ENCODE data around the gene RPTOR. TPM values are rescaled to one million over a fixed set of nuclear protein-coding genes. Genes with fewer than 3 reads are reported as not detected.

RPTOR gene
- total and polyA plus RNA-seq, 12 donors: 7.9 to 30.3 (median 25.6) TPM

DNA sequence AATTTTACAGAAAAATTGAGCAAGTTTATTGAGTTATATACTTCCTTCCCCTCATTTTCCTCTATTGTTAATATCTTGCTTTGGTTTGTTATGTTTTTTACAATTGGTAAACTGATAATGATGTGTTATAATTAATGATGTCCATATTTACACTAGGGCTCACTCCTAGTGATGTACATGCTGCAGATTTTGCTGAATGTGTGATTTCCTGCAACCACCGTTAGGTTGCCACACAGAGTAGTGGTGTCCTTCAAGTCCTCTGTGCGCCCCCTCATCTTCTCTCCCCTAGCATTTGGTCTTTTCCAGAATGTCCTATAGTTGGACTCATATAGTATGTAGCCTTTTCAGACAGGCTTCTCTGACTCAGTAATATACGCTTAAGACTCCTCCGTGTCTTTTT lies 167.5 kb downstream of the RPTOR start:
- H3K27me3 ChIP-seq: no peaks in the 10 kb centered on the region
- intact Hi-C loops (cut with DNase I): no loop called here
- no peak for DNase-seq
- peaks cover 0 to 19% (median 0%) of the 10 kb centered on the region in 9 donors for H3K36me3 ChIP-seq
- H3K4me1 ChIP-seq: peaks cover 0 to 4% (median 0%) of the 10 kb centered on the region in 9 donors
- ATAC-seq: no peak
- H3K27ac ChIP-seq: no peak overlapping the region
- H3K9me3 ChIP-seq: peaks cover 0 to 9% (median 0%) of the 10 kb centered on the region in 11 donors
- H3K4me3 ChIP-seq: no peak overlapping the region
- TF ChIP-seq, protein P1, sequence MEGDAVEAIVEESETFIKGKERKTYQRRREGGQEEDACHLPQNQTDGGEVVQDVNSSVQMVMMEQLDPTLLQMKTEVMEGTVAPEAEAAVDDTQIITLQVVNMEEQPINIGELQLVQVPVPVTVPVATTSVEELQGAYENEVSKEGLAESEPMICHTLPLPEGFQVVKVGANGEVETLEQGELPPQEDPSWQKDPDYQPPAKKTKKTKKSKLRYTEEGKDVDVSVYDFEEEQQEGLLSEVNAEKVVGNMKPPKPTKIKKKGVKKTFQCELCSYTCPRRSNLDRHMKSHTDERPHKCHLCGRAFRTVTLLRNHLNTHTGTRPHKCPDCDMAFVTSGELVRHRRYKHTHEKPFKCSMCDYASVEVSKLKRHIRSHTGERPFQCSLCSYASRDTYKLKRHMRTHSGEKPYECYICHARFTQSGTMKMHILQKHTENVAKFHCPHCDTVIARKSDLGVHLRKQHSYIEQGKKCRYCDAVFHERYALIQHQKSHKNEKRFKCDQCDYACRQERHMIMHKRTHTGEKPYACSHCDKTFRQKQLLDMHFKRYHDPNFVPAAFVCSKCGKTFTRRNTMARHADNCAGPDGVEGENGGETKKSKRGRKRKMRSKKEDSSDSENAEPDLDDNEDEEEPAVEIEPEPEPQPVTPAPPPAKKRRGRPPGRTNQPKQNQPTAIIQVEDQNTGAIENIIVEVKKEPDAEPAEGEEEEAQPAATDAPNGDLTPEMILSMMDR (IDR thresholded peaks at IDR 0.05): no peak
- WGBS, 2 donors: 96 to 97% methylated on average over 4 of the region's 4 CpGs

DNA sequence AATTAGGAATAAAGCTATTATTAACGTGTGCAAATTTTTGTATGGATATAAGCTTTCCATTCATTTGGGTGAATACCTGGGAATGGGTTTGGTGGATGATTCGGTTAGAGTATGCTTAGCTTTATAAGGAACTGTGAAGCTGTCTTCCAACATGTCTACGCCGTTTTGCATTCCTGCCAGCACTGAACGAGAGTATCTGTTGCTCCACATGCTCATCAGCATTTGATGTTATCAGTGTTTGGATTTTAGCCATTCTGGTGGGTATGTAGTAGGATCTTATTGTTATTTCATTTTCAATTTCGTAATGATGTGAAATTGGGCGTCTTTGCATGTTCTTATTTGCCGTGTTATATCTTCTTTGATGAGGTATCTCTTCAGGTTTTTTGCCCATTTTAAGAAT lies 168.0 kb downstream of the RPTOR start:
- ATAC-seq: no peak

DNA sequence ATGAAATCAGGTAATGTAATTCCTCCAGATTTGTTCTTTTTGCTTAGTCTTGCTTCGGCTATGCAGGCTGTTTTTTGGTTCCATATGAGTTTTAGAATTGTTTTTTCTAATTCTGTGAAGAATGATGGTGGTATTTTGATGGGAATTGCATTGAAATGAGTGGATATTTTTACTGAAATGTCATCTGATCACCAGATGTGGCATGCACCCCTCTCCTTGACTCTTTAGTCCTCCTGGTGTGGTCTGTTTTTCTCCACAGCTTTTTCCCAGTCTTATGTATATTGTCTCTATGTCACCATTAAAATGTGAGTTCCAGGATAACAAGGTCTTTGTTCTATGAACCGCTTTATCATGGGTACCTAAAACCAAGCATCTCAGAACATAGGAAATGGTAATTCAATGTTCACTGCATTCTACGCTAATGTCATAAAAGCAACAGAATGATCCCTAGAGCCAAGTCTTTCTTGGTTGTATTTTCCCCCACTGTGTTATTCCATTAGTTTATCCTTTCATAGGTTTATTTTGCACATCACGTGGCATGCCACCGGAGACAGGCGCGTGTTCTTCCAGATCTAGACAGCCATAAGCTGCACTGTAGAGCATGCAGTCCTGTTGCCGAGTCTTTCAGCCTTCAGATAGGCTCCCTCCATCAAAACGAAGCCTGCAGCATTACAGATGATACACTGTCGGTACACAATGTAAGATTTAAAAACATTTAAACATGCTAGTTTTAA lies 172.5 kb downstream of the RPTOR start:
- H3K9me3 ChIP-seq: peaks cover 0 to 9% (median 0%) of the 10 kb centered on the region in 11 donors
- H3K27ac ChIP-seq: no peak overlapping the region
- TF ChIP-seq, protein P1 (IDR thresholded peaks at IDR 0.05): no peak
- WGBS, 2 donors: 97 to 100% methylated on average over 10 of the region's 10 CpGs
- H3K4me1 ChIP-seq: peaks cover 0 to 8% (median 0%) of the 10 kb centered on the region in 9 donors
- H3K4me3 ChIP-seq: no peak overlapping the region
- H3K36me3 ChIP-seq: no peaks in the 10 kb centered on the region
- no peaks in the 10 kb centered on the region for H3K27me3 ChIP-seq
- ATAC-seq (no peak), DNase-seq (no peak)
- intact Hi-C loops (cut with DNase I): no loop called here

More for the DNA sequence above, 168.0 kb downstream of the RPTOR start:
- 91 to 92% methylated on average over 8 of the region's 8 CpGs for WGBS, 2 donors
- TF ChIP-seq, protein P1 (IDR thresholded peaks at IDR 0.05): no peak
- no peak overlapping the region for H3K4me3 ChIP-seq
- no peaks in the 10 kb centered on the region for H3K27me3 ChIP-seq
- intact Hi-C loops (cut with DNase I): no loop called here
- no peak overlapping the region for H3K27ac ChIP-seq
- peaks cover 0 to 9% (median 0%) of the 10 kb centered on the region in 11 donors for H3K9me3 ChIP-seq
- no peak for DNase-seq
- H3K4me1 ChIP-seq: peaks cover 0 to 4% (median 0%) of the 10 kb centered on the region in 9 donors
- peaks cover 0 to 19% (median 0%) of the 10 kb centered on the region in 9 donors for H3K36me3 ChIP-seq

DNA sequence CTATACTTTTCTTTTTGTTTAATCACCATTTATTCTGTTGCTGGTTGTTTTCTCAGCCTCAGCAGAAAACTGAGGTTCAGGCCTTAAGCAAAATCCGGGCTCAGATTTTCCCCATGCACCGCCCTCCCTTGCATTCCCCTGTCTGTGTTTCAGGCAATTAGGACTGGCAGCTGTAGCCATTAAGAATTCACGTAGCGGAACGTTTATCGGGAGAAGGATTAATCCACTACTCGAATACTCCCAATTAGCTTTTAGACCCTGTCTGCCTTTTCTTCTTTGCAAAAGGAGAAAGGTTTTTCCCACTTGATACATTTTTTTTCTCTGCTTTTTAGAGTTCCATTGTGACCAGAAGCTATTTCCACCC lies 173.1 kb downstream of the RPTOR start:
- intact Hi-C loops (cut with DNase I): no loop called here
- Histone ChIP-seq H3K27ac (no peak overlapping the region), H3K4me3 (no peak overlapping the region), H3K9me3 (peaks cover 0 to 9% (median 0%) of the 10 kb centered on the region in 11 donors), H3K4me1 (peaks cover 0 to 8% (median 0%) of the 10 kb centered on the region in 9 donors), H3K36me3 (no peaks in the 10 kb centered on the region), H3K27me3 (no peaks in the 10 kb centered on the region)
- TF ChIP-seq, protein P1 (IDR thresholded peaks at IDR 0.05): no peak
- WGBS, 2 donors: 93 to 94% methylated on average over 7 of the region's 7 CpGs
- DNase-seq: no peak
- no peak for ATAC-seq
